GM10248 (cell line): ENCODE measurements around the gene ZBTB33.

Experiments
- CTCF ChIA-PET: fragments of 300-600 bp; sonication (Branson Sonifier 250); formaldehyde crosslinking; extraction: SDS; loops from one replicate; lab custom pipeline; 2021; ENCODE audit warnings: antibody characterized with exemption; lab: Yijun Ruan, JAX
- POLR2A ChIA-PET: fragments of 350-650 bp; sonication (Branson Sonifier 250); formaldehyde crosslinking; extraction: SDS; loops from one replicate; lab custom pipeline; 2020; ENCODE audit warnings: antibody characterized with exemption; lab: Yijun Ruan, JAX
- DNase-seq: peaks from one replicate; pipeline ENCODE4 v3.0.0; 2012; ENCODE audit errors: extremely low spot score
- TF ChIP-seq, protein P1 (sequence below): IDR thresholded peaks from 2 replicates; pipeline ENCODE4 v1.5.1; 2012; ENCODE audit warnings: mild to moderate bottlenecking, low read depth; ENCODE audit errors: extremely low read depth, missing control alignments, control extremely low read depth

Gene ZBTB33

DNA sequence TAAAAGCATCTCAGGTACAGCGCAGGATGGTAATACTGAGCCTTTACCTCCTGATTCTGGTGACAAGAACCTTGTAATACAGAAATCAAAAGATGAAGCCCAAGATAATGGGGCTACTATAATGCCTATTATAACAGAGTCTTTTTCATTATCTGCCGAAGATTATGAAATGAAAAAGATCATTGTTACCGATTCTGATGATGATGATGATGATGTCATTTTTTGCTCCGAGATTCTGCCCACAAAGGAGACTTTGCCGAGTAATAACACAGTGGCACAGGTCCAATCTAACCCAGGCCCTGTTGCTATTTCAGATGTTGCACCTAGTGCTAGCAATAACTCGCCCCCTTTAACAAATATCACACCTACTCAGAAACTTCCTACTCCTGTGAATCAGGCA, 3.2 kb downstream of the ZBTB33 start:
- ChIA-PET CTCF (no interaction called here), POLR2A (no interaction called here)
- TF ChIP-seq, protein P1, sequence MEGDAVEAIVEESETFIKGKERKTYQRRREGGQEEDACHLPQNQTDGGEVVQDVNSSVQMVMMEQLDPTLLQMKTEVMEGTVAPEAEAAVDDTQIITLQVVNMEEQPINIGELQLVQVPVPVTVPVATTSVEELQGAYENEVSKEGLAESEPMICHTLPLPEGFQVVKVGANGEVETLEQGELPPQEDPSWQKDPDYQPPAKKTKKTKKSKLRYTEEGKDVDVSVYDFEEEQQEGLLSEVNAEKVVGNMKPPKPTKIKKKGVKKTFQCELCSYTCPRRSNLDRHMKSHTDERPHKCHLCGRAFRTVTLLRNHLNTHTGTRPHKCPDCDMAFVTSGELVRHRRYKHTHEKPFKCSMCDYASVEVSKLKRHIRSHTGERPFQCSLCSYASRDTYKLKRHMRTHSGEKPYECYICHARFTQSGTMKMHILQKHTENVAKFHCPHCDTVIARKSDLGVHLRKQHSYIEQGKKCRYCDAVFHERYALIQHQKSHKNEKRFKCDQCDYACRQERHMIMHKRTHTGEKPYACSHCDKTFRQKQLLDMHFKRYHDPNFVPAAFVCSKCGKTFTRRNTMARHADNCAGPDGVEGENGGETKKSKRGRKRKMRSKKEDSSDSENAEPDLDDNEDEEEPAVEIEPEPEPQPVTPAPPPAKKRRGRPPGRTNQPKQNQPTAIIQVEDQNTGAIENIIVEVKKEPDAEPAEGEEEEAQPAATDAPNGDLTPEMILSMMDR = no peak
- no peak for DNase-seq

DNA sequence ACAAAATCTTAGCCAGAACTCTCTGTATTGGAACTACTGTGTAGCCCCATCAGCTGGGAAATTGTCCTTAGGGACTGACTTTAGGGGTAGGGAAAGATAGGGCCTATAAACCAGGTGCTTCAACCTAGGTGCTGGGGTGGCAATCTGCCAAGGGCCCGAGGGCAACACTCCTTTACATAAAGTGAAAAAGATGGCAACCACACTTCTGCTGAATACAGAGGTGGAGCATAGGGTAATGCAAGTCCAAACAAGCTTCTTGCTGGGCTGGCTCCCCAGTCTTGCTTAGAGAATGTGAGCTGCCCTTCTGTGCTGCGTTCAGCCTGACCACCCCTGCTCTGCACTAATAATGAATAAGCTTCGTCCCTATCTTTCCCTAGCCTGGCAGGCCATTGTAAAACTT, 9.8 kb downstream of the ZBTB33 start:
- ChIA-PET CTCF (interaction anchor here (3.7 kb wide), 1 partner anchor 10 kb away, joined by 12 read pairs; the partner anchor contains the start of gene ZBTB33), POLR2A (no interaction called here)
- DNase-seq = no peak

DNA sequence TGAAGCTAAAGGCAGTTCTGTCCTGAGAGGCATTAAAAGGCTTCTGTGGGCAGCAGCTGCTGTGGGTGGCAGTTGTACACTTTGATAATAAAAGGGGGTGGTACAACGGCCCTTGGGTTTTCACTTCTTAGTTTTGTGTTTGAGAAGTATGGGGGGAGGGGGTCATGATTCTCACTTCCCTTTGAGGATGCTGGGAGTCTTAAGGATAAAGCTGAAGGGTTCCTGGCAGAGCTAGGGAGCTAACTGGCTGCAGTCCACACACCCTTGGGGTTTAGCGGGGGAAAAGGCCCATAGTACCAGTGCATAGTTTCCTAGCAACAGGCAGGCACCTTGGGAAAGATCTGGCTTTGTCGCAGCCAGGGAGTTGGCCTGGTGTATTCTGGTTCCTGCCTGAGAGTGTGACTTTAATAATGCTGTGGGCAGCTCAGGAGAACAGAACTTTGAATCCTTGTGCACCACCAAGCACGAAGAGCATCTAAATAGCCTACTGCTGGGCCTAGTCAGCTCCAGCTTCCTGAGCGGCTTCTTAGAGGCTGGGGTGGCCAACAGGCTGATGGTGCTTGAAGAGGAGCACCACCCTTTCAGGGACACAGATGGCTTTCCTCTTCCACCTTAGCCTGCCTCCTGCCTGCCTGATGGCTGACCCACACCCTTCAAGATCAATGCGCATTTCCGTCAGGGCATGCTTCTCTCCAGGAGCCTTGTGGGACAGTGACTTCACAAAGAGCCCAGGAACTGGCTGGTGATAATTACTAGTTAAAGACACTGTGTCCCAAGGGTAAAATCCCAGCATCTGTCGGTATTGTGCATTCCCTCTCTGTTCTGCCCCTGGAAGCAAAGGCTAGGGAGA, 12.5 kb downstream of the ZBTB33 start:
- TF ChIP-seq, protein P1 = no peak
- CTCF ChIA-PET = interaction anchor here (1.3 to 3.7 kb wide), 3 partner anchors 11 to 46 kb away, joined by 3 to 12 read pairs (median 5); partner anchors contain the start of gene ZBTB33
- DNase-seq = no peak

More for the DNA sequence above, 9.8 kb downstream of the ZBTB33 start:
- TF ChIP-seq, protein P1 = no peak

DNA sequence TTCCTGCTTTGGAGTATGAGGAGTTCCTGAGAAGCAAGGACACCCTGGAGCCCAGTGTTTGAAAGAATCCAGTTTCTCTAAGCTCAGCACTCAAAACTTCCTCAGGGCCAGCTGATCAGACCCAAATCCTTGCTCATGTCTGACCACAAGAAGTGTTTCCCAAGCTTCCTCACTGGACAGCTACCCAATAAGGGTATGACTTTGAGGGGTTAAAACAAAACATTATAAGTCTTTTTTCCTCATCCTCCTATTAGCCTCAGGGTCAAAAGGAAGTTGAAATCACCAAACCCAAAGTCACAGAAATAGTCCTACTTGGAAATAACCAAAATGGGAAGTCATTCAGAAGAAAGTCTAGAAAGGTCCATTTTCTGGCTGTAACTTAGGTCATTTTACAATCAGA, 13.7 kb downstream of the ZBTB33 start:
- DNase-seq = no peak
- TF ChIP-seq, protein P1 = no peak
- ChIA-PET POLR2A (interaction anchor here (0.7 kb wide), 1 partner anchor 186 kb away, joined by 4 read pairs; no protein-coding TSS in a partner anchor), CTCF (interaction anchor here (0.8 to 1.7 kb wide), 3 partner anchors 10 to 45 kb away, joined by 3 to 5 read pairs (median 5); partner anchors contain the start of gene ZBTB33)

More for the DNA sequence above, 12.5 kb downstream of the ZBTB33 start:
- POLR2A ChIA-PET = no interaction called here

DNA sequence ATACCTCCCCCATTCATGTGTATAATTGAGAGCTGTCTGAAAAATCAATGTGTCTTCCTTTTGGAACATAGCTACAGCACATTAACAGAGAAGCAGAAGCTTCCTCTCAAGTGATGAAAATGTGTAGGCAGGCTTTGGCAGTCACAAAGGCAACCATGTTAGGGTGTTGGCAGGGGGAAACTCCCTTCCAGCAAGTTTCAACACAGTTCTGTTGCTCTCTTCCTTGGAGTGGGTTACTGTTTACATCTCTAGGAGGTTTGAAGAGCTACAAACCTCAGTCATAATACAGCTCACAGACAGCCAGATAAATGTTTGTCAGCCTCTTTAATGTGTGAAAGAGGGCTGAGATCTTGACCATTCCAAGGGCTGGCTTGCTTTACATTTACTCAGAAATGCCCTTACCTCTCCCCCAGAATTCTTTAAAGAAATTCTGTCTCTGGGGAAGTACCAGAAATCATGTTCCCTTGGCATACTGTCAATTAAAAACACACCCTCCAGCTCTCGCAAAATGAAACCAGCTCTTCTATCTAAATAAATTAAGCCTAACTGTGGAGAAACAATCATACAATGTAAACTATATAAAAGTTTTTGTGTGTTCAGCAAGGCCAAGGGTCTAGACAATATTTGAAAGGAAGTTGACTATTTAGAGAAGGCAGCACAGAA, 18.9 kb downstream of the ZBTB33 start:
- ChIA-PET POLR2A (interaction anchor here (0.6 kb wide), 1 partner anchor 505 kb away, joined by 3 read pairs; no protein-coding TSS in a partner anchor), CTCF (interaction anchor here (1.1 kb wide), 1 partner anchor 17 kb away, joined by 4 read pairs; no protein-coding TSS in a partner anchor)
- TF ChIP-seq, protein P1 = no peak
- no peak for DNase-seq

DNA sequence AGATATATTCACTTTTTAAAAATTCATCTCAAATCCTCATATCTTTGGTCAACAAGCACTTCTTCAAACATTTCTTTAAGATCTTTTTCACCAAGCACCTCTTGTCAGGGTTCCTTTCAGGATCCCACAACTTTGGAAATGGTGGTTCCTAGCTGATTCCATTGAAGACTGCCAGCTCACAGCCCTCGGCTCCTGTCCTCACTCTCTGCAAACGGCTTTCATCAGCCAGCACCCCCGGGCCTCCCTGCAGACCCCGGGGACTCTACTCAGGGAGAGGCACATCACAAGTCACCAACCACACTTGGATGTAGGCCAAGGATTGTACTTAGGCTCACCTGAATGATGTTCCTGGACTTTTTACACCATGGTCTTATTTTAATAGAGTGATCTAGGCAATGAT, 20.0 kb downstream of the ZBTB33 start:
- DNase-seq = no peak
- TF ChIP-seq, protein P1 = no peak
- ChIA-PET CTCF (no interaction called here), POLR2A (no interaction called here)
